Muscle of leg (tissue), 11 donors: ENCODE measurements around the gene CIDEA. TPM values are rescaled to one million over a fixed set of nuclear protein-coding genes. Genes with fewer than 3 reads are reported as not detected.

Experiments used
- DNase-seq: peaks from one replicate; pipeline ENCODE4 v3.0.0; 2013
- H3K27ac ChIP-seq: one replicate; pipeline ENCODE4 v1.5.1; 2013; ENCODE audit warnings: mild to moderate bottlenecking, low read length, control low read depth
- H3K27me3 ChIP-seq: one replicate; pipeline ENCODE4 v1.6.1; 2013; ENCODE audit warnings: low read length; ENCODE audit not compliant: control insufficient read depth, insufficient read depth
- H3K36me3 ChIP-seq: one replicate; pipeline ENCODE4 v1.6.1; 2013; ENCODE audit warnings: low read length; ENCODE audit not compliant: control insufficient read depth, insufficient read depth
- H3K4me1 ChIP-seq: one replicate; pipeline ENCODE4 v1.6.1; 2013; ENCODE audit warnings: low read length; ENCODE audit not compliant: control insufficient read depth, insufficient read depth
- H3K4me3 ChIP-seq: one replicate; pipeline ENCODE4 v1.5.1; 2013; ENCODE audit warnings: low read length, control low read depth
- H3K9me3 ChIP-seq: replicated peaks from 2 replicates; pipeline ENCODE4 v1.6.1; 2013; ENCODE audit warnings: low read depth, low read length; ENCODE audit not compliant: control insufficient read depth
- WGBS: methylation state at CpG from one replicate; pipeline ENCODE4 v1.1.5; 2013; ENCODE audit warnings: missing lambda C conversion rate; ENCODE audit not compliant: insufficient coverage; 5-methylcytosine and 5-hydroxymethylcytosine counted together
- polyA plus RNA-seq, 8 donors: library from polyadenylated mRNA; unstranded; fragments of 120-200 nt; gene quantifications; one replicate each; pipeline versions ENCODE4 v1.2.1 to v1.2.3, GENCODE V29; 2013; ENCODE audit warnings: inconsistent platforms in 1 of 8, low replicate concordance in 1 of 8; ENCODE audit not compliant: insufficient read length in 8 of 8, insufficient read depth in 1 of 8
- total RNA-seq: library from RNA; stranded (reverse); fragments of 120-200 nt; gene quantifications from one replicate; pipeline ENCODE4 v1.2.4, GENCODE V29; 2013

CIDEA gene
- total and polyA plus RNA-seq, 9 donors: not detected

DNA sequence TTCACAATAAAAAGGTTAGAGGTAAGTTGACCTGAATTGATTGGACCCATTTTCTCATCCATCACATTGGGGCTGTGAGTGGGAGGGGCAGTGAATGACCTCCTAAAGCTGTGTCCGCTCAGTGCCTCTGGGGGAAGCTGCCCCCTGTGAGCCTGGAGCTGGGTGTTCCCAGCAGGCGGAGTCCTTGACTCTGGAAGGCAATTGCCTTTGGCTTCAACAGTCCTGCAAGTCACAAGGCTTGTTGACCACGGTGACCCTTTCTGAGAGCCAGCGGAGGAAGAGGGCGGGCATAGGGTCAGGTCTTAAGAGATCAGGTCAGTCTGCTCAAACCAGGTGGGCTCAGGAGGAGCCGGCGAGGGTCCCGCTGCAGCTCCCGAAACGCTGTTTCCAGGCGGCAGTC lies 1.1 kb upstream of the CIDEA start:
- H3K36me3 ChIP-seq: no peaks in the 10 kb centered on the region
- no peak for DNase-seq
- H3K9me3 ChIP-seq: no peaks in the 10 kb centered on the region
- peaks cover 62% of the 10 kb centered on the region for H3K27me3 ChIP-seq
- H3K4me3 ChIP-seq: no peak overlapping the region
- 20% methylated on average over 8 of the region's 11 CpGs for WGBS
- no peak overlapping the region for H3K27ac ChIP-seq
- peaks cover 35% of the 10 kb centered on the region for H3K4me1 ChIP-seq

- DNase-seq: no peak
- Histone ChIP-seq H3K4me1 (peaks cover 35% of the 10 kb centered on the region), H3K4me3 (peak overlapping the region; percentile 32), H3K27ac (no peak overlapping the region), H3K36me3 (no peaks in the 10 kb centered on the region), H3K9me3 (no peaks in the 10 kb centered on the region), H3K27me3 (peaks cover 61% of the 10 kb centered on the region)
- 0% methylated on average over 20 of the region's 20 CpGs for WGBS
These were observed 462 bp upstream of the CIDEA start for GRCh38 chr18:12253663-12254135.

GRCh38 chr18:12254820-12255511 lies 805 bp downstream of the CIDEA start:
- no peak overlapping the region for H3K27ac ChIP-seq
- WGBS: 33% methylated on average over 26 of the region's 38 CpGs
- peak overlapping the region; percentile 32 for H3K4me3 ChIP-seq
- no peak for DNase-seq
- H3K4me1 ChIP-seq: peaks cover 35% of the 10 kb centered on the region
- H3K9me3 ChIP-seq: no peaks in the 10 kb centered on the region
- peaks cover 55% of the 10 kb centered on the region for H3K27me3 ChIP-seq
- no peaks in the 10 kb centered on the region for H3K36me3 ChIP-seq

- no peaks in the 10 kb centered on the region for H3K9me3 ChIP-seq
- H3K27ac ChIP-seq: no peak overlapping the region
- DNase-seq: peak; percentile 54
- peaks cover 35% of the 10 kb centered on the region for H3K4me1 ChIP-seq
- no CpG with 5 or more reads among the region's 4 CpGs for WGBS
- no peaks in the 10 kb centered on the region for H3K36me3 ChIP-seq
- no peak overlapping the region for H3K4me3 ChIP-seq
- H3K27me3 ChIP-seq: peaks cover 52% of the 10 kb centered on the region
These were observed 1.5 kb downstream of the CIDEA start for GRCh38 chr18:12255626-12256026.

DNA sequence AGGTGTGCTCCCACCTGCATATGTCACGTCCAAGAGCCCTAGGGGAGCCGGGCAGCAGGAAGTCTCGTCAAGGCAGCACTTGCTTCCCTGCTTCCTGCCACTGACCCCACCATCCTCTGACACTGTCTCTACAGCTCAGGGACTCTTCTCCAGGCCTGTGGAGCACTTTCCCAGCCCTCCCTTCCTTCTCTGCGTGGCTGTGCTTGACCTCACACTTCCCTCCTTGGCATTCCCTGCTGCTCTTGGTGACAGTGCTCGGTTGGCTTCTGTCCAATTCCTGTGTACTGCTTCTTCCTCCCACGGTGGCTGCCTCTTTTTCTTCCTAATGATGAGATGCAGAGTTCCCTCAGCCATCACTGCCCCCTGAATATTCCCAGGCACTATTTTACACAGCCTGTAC lies 2.8 kb downstream of the CIDEA start:
- H3K36me3 ChIP-seq: no peaks in the 10 kb centered on the region
- no peaks in the 10 kb centered on the region for H3K9me3 ChIP-seq
- H3K4me1 ChIP-seq: peaks cover 35% of the 10 kb centered on the region
- H3K27me3 ChIP-seq: peaks cover 43% of the 10 kb centered on the region
- 33% methylated on average over 6 of the region's 6 CpGs for WGBS
- peak; percentile 44 for DNase-seq
- H3K4me3 ChIP-seq: no peak overlapping the region
- no peak overlapping the region for H3K27ac ChIP-seq

DNA sequence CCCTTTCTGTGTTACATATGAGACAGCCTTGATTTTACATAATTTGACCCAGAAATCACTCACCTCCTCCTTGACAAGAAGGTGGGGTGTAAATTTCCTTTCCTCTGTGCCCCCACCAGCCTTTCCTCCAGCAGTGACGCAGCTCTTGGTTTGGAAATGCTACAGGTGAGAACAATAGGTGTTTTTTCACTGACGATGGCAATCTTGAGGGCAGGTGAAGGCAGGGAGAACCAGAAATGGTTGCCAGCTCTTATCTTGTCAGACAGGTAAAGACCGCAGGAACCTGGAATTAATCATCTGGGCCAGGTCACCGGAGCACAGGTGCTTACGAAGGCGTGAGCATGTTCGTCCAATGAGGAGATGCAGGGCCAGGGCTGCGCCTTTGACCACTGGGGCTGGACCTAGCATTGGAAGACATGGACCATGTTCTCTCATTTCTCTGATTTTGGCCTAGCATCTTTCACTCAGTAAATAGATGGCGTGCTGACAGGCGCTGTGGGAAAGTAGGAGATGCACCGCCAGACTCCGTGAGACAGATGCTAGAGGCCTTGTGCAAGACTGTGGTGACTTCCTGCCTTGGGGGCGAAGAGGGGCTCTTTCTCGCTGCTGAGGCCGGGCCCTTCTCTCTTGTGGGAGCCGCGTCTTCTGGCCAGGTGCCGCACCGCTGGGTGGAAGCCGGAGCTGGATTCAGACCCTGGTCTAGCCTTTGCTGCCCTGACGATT lies 4.0 kb downstream of the CIDEA start:
- peaks cover 38% of the 10 kb centered on the region for H3K27me3 ChIP-seq

GRCh38 chr18:12258719-12259705 lies 4.9 kb downstream of the CIDEA start:
- DNase-seq: no peak
- peaks cover 29% of the 10 kb centered on the region for H3K27me3 ChIP-seq
- no peaks in the 10 kb centered on the region for H3K9me3 ChIP-seq
- WGBS: 69% methylated on average over 22 of the region's 29 CpGs
- H3K4me1 ChIP-seq: peaks cover 25% of the 10 kb centered on the region
- no peak overlapping the region for H3K4me3 ChIP-seq
- no peak overlapping the region for H3K27ac ChIP-seq
- no peaks in the 10 kb centered on the region for H3K36me3 ChIP-seq

More for the DNA sequence above, 4.0 kb downstream of the CIDEA start:
- WGBS: 73% methylated on average over 16 of the region's 21 CpGs
- no peak for DNase-seq
- Histone ChIP-seq H3K4me3 (no peak overlapping the region), H3K4me1 (peaks cover 34% of the 10 kb centered on the region), H3K9me3 (no peaks in the 10 kb centered on the region), H3K36me3 (no peaks in the 10 kb centered on the region), H3K27ac (no peak overlapping the region)

GRCh38 chr18:12262748-12263147 lies 8.6 kb downstream of the CIDEA start:
- WGBS: 86% methylated on average over 6 of the region's 8 CpGs
- Histone ChIP-seq H3K27me3 (peaks cover 10% of the 10 kb centered on the region), H3K4me3 (no peak overlapping the region), H3K27ac (no peak overlapping the region), H3K9me3 (no peaks in the 10 kb centered on the region), H3K36me3 (no peaks in the 10 kb centered on the region), H3K4me1 (no peaks in the 10 kb centered on the region)
- no peak for DNase-seq

- DNase-seq: no peak
- peaks cover 6% of the 10 kb centered on the region for H3K27me3 ChIP-seq
- H3K4me1 ChIP-seq: no peaks in the 10 kb centered on the region
- WGBS: no CpG with 5 or more reads among the region's 2 CpGs
- no peaks in the 10 kb centered on the region for H3K9me3 ChIP-seq
- H3K4me3 ChIP-seq: no peak overlapping the region
- H3K27ac ChIP-seq: no peak overlapping the region
- H3K36me3 ChIP-seq: no peaks in the 10 kb centered on the region
These were observed 10.7 kb downstream of the CIDEA start for GRCh38 chr18:12264864-12265263.
